Measurements from ENCODE around the gene NRGN. TPM values are rescaled to one million over a fixed set of nuclear protein-coding genes. Genes with fewer than 3 reads are reported as not detected.

The NRGN gene
- total and polyA plus RNA-seq, 10 of the 15 experiments (the other 5 are each of a cell fraction or from before 2014, with no cell fraction given) = 0.36 to 3.2 (median 1.1) TPM; not detected in 2

- ChIA-PET SMC1A (ENCODE audit: uncharacterized antibody, unreplicated experiment) (interaction anchor here (0.7 to 1.0 kb wide), 3 partner anchors 12 to 63 kb away, joined by 3 read pairs; no protein-coding TSS in a partner anchor), RAD21 (ENCODE audit: unreplicated experiment) (no interaction called here), CTCF (interaction anchor here (1.0 to 3.3 kb wide), 3 partner anchors 8 to 14 kb away, joined by 3 to 13 read pairs (median 6); partner anchors contain the start of gene NRGN), POLR2A (interaction anchor here (0.6 kb wide), 1 partner anchor 66 kb away, joined by 5 read pairs; no protein-coding TSS in a partner anchor)
- no peak overlapping the region for H3K4me3 ChIP-seq
- in situ Hi-C loops (cut with MboI) = no loop called here
- no peak overlapping the region for H3K27ac ChIP-seq (ENCODE audit: control insufficient read depth, insufficient read depth)
- DNase-seq (ENCODE audit: low read depth, low spot score) = no peak
- H3K4me1 ChIP-seq (ENCODE audit: control insufficient read depth, insufficient read depth, low read length) = no peaks in the 10 kb centered on the region
- intact Hi-C loops (cut with micrococcal nuclease; ENCODE audit: unreplicated experiment) = no loop called here
- TF ChIP-seq SUZ12 (IDR thresholded peaks at IDR 0.05; ENCODE audit: unreplicated experiment) (no peak), ZSCAN29 (IDR thresholded peaks at IDR 0.05) (no peak), MLLT1 (IDR thresholded peaks at IDR 0.05) (no peak), BCLAF1 (IDR thresholded peaks at IDR 0.05) (no peak), ZNF207 (IDR thresholded peaks at IDR 0.05; ENCODE audit: borderline replicate concordance) (no peak), ASH2L (IDR thresholded peaks at IDR 0.05; ENCODE audit: borderline replicate concordance, low read depth) (no peak), SMAD1 (IDR thresholded peaks at IDR 0.05; ENCODE audit: low read depth, partially characterized antibody) (no peak), ZNF24 (IDR thresholded peaks at IDR 0.05) (no peak), HDAC2 (IDR thresholded peaks at IDR 0.05) (no peak), STAT1 (conservative IDR thresholded peaks at IDR 0.05) (no peak), MYB (IDR thresholded peaks at IDR 0.05; ENCODE audit: borderline replicate concordance, low read depth, low read length) (no peak), BACH1 (IDR thresholded peaks at IDR 0.05; ENCODE audit: borderline replicate concordance) (no peak), BCL11A (IDR thresholded peaks at IDR 0.05; ENCODE audit: low read depth, low read length) (no peak)
- H3K9ac ChIP-seq (ENCODE audit: control insufficient read depth, insufficient read depth, low read length) = no peak overlapping the region
- no peak for FAIRE-seq
- ATAC-seq = no peak
- H3K36me3 ChIP-seq (ENCODE audit: control insufficient read depth in 2 of 2, insufficient read depth in 2 of 2, low read length in 1 of 2) = no peaks in the 10 kb centered on the region
- H3K27me3 ChIP-seq (replicated peaks in 1 of 2; ENCODE audit: control insufficient read depth in 2 of 2, insufficient read depth in 2 of 2, low read length in 1 of 2) = peaks cover 0 to 3% of the 10 kb centered on the region in 2 experiments; a peak in 1 of 4 replicates
- H4K20me1 ChIP-seq (ENCODE audit: control insufficient read depth, insufficient read depth) = no peaks in the 10 kb centered on the region
- 70% methylated on average over 4 of the region's 4 CpGs for WGBS (ENCODE audit: insufficient coverage, insufficient replicate concordance, low lambda C conversion rate, missing lambda C conversion rate)
- no TSS peak for BruUV-seq (replicated peaks)
- no peak overlapping the region for H2AFZ ChIP-seq (ENCODE audit: control insufficient read depth, low read depth, low read length)
- no peak overlapping the region for H3K4me2 ChIP-seq (ENCODE audit: control insufficient read depth, insufficient read depth)
- H3K79me2 ChIP-seq (ENCODE audit: control insufficient read depth, insufficient read depth, low read length) = no peaks in the 10 kb centered on the region
- H3K9me3 ChIP-seq (replicated peaks; ENCODE audit: control insufficient read depth, insufficient read depth, low read length) = no peaks in the 10 kb centered on the region
Measured at GRCh38 chr11:124732230-124732629, 7.5 kb upstream of the NRGN start.

Data from GM12878 (cell line).